H1 (cell line): Measurements from ENCODE around the gene TMEM209. TPM values are rescaled to one million over a fixed set of nuclear protein-coding genes. Genes with fewer than 3 reads are reported as not detected.

Experiments
- CTCF ChIA-PET: fragments of 300-600 bp; sonication (Branson Sonifier 250); formaldehyde crosslinking; loops from one replicate; lab custom pipeline; 2021; ENCODE audit not compliant: partially characterized antibody; lab: Charles Lee
- POLR2A ChIA-PET: fragments of 300-600 bp; sonication (Branson Sonifier 250); formaldehyde crosslinking; loops from one replicate; lab custom pipeline; 2021; ENCODE audit warnings: inconsistent platforms; ENCODE audit not compliant: partially characterized antibody; lab: Charles Lee
- DNase-seq, 2 experiments: peaks; one replicate each; pipeline versions ENCODE4 v3.0.0 to v3.0.0-alpha.2; 2010 to 2022; ENCODE audit warnings: low spot score in 2 of 2, low read depth in 1 of 2, mixed read lengths in 1 of 2
- FAIRE-seq: peaks from 2 replicates; lab custom pipeline; 2011; peaks lifted over from hg19 to GRCh38; lab: Jason Lieb, UNC
- H2AFZ ChIP-seq: 2 replicates; pipeline ENCODE4 v1.8.1; 2012; ENCODE audit warnings: low read length, inconsistent platforms
- H2AK5ac ChIP-seq: 2 replicates; pipeline ENCODE4 v1.6.1; 2013; ENCODE audit warnings: low read depth, low read length
- H2BK120ac ChIP-seq: replicated peaks from 2 replicates; pipeline ENCODE3; 2013; ENCODE audit warnings: low read depth, low read length, inconsistent platforms
- H2BK12ac ChIP-seq: 2 replicates; pipeline ENCODE4 v1.6.1; 2013; ENCODE audit warnings: low read depth, low read length
- H2BK15ac ChIP-seq: 2 replicates; pipeline ENCODE4 v1.6.1; 2013; ENCODE audit warnings: low read length
- H2BK20ac ChIP-seq: 2 replicates; pipeline ENCODE4 v1.6.1; 2013; ENCODE audit warnings: low read length
- H2BK5ac ChIP-seq: 2 replicates; pipeline ENCODE4 v1.6.1; 2013; ENCODE audit warnings: low read depth, low read length
- H3K14ac ChIP-seq: 2 replicates; pipeline ENCODE4 v1.6.1; 2013; ENCODE audit warnings: inconsistent platforms; ENCODE audit not compliant: insufficient read length
- H3K18ac ChIP-seq: 2 replicates; pipeline ENCODE4 v1.6.1; 2013; ENCODE audit warnings: low read length; ENCODE audit errors: extremely low read depth
- H3K23ac ChIP-seq: 2 replicates; pipeline ENCODE4 v1.6.1; 2013; ENCODE audit warnings: inconsistent platforms; ENCODE audit not compliant: insufficient read length
- H3K23me2 ChIP-seq: 2 replicates; pipeline ENCODE4 v1.6.1; 2013; ENCODE audit warnings: low read depth, low read length
- H3K27ac ChIP-seq: 2 replicates; pipeline ENCODE4 v1.6.1; 2011; ENCODE audit warnings: low read depth, low read length, inconsistent platforms
- H3K27me3 ChIP-seq, 4 experiments: replicated peaks in 1 of 4; 1 replicate in 1 of 4; 2 replicates in 3 of 4; pipeline versions ENCODE4 v1.6.1 to v1.8.1; 2011 to 2013; ENCODE audit warnings: low read length in 3 of 4, mild to moderate bottlenecking in 3 of 4, inconsistent platforms in 2 of 4, mixed read lengths in 2 of 4, moderate library complexity in 1 of 4; ENCODE audit not compliant: control insufficient read depth in 3 of 4, insufficient read depth in 3 of 4; ENCODE audit errors: extremely low read depth in 1 of 4
- H3K36me3 ChIP-seq, 4 experiments: 2 replicates each; pipeline versions ENCODE4 v1.6.1 to v1.8.1; 2011 to 2013; ENCODE audit warnings: mild to moderate bottlenecking in 4 of 4, low read length in 3 of 4, moderate library complexity in 2 of 4, control low read depth in 1 of 4, inconsistent platforms in 1 of 4; ENCODE audit not compliant: insufficient read depth in 4 of 4, control insufficient read depth in 2 of 4
- H3K4ac ChIP-seq: replicated peaks from 2 replicates; pipeline ENCODE3; 2013; ENCODE audit warnings: low read length, low read depth, mixed read lengths, inconsistent platforms; ENCODE audit not compliant: insufficient read length
- H3K4me1 ChIP-seq, 4 experiments: replicated peaks in 1 of 4; 1 replicate in 1 of 4; 2 replicates in 3 of 4; pipeline versions ENCODE4 v1.6.1 to v1.8.1; 2011 to 2013; ENCODE audit warnings: low read length in 3 of 4, inconsistent platforms in 2 of 4, mixed read lengths in 1 of 4; ENCODE audit not compliant: insufficient read depth in 4 of 4, control insufficient read depth in 3 of 4
- H3K4me2 ChIP-seq, 2 experiments: 2 replicates each; pipeline versions ENCODE4 v1.6.1 to v1.8.1; 2011 to 2013; ENCODE audit warnings: low read depth in 2 of 2, low read length in 2 of 2, control low read depth in 1 of 2, inconsistent platforms in 1 of 2, mild to moderate bottlenecking in 1 of 2; ENCODE audit not compliant: insufficient read depth in 1 of 2
- H3K4me3 ChIP-seq, 4 experiments: fragments of 200-600, 300-600 bp in 1 of 4; sonication (generic), shearing (Covaris generic), sonication (Bioruptor Twin) in 1 of 4; 2 replicates each; pipeline versions ENCODE4 v1.5.1 to v1.8.1; 2011 to 2016; ENCODE audit warnings: low read length in 4 of 4, low read depth in 3 of 4, control low read depth in 2 of 4, inconsistent platforms in 2 of 4, mild to moderate bottlenecking in 2 of 4, mixed read lengths in 1 of 4, moderate library complexity in 1 of 4; ENCODE audit not compliant: insufficient read depth in 2 of 4; ENCODE audit errors: extremely low read depth in 1 of 4
- H3K56ac ChIP-seq: replicated peaks from 2 replicates; pipeline ENCODE3; 2013; ENCODE audit warnings: low read depth, mild to moderate bottlenecking, mixed read lengths, low read length, inconsistent platforms; ENCODE audit not compliant: insufficient read length
- H3K79me1 ChIP-seq: 2 replicates; pipeline ENCODE4 v1.6.1; 2013; ENCODE audit warnings: low read depth, low read length, control low read depth
- H3K79me2 ChIP-seq, 2 experiments: 2 replicates each; pipeline versions ENCODE4 v1.6.1 to v1.8.1; 2012 to 2013; ENCODE audit warnings: low read length in 2 of 2, mild to moderate bottlenecking in 2 of 2, inconsistent platforms in 1 of 2; ENCODE audit not compliant: insufficient read depth in 2 of 2, control insufficient read depth in 1 of 2
- H3K9ac ChIP-seq, 4 experiments: replicated peaks in 1 of 4; 1 replicate in 1 of 4; 2 replicates in 3 of 4; pipeline versions ENCODE4 v1.6.1 to v1.8.1; 2011 to 2013; ENCODE audit warnings: low read depth in 3 of 4, low read length in 3 of 4, control low read depth in 2 of 4, mild to moderate bottlenecking in 2 of 4, moderate library complexity in 2 of 4, inconsistent platforms in 1 of 4; ENCODE audit errors: extremely low read depth in 1 of 4
- H3K9me3 ChIP-seq, 2 experiments: 2 replicates each; pipeline versions ENCODE4 v1.6.1 to v1.8.1; 2012 to 2013; ENCODE audit warnings: mild to moderate bottlenecking in 2 of 2, moderate library complexity in 2 of 2, control low read depth in 1 of 2, inconsistent platforms in 1 of 2, low read depth in 1 of 2, low read length in 1 of 2, mixed read lengths in 1 of 2; ENCODE audit not compliant: insufficient read depth in 2 of 2
- H4K20me1 ChIP-seq, 2 experiments: replicated peaks in 1 of 2; 2 replicates each; pipeline versions ENCODE3 to v1.8.1; 2011 to 2013; ENCODE audit warnings: inconsistent platforms in 2 of 2, low read length in 2 of 2, mild to moderate bottlenecking in 1 of 2; ENCODE audit not compliant: insufficient read depth in 2 of 2, control insufficient read depth in 1 of 2
- H4K5ac ChIP-seq: 2 replicates; pipeline ENCODE4 v1.6.1; 2013; ENCODE audit warnings: low read length, low read depth, mixed read lengths, inconsistent platforms; ENCODE audit not compliant: insufficient read length
- H4K8ac ChIP-seq: 2 replicates; pipeline ENCODE4 v1.8.0; 2013; ENCODE audit warnings: mild to moderate bottlenecking, moderate library complexity, low read length, inconsistent platforms; ENCODE audit not compliant: insufficient read depth; ENCODE audit errors: extremely low read depth
- H4K91ac ChIP-seq: replicated peaks from 2 replicates; pipeline ENCODE3; 2013; ENCODE audit warnings: low read length, mixed read lengths, inconsistent platforms; ENCODE audit not compliant: insufficient read length
- ASH2L ChIP-seq: fragments of 200-600, 300-600 bp; sonication (generic); IDR thresholded peaks from one replicate; pipeline ENCODE4 v1.7.1; 2017; ENCODE audit warnings: low read length
- BCL11A ChIP-seq, 2 experiments: IDR thresholded peaks; one replicate each; pipeline ENCODE4 v1.6.1; 2011; ENCODE audit warnings: low read depth in 2 of 2, low read length in 2 of 2, mild to moderate bottlenecking in 2 of 2
- CBX5 ChIP-seq: fragments of 300-800, 300-1000 bp; sonication (generic); IDR thresholded peaks from 2 replicates; pipeline ENCODE4 v1.7.1; 2016; ENCODE audit warnings: antibody characterized with exemption, low read length, low read depth
- HDAC2 ChIP-seq, 2 experiments: fragments of 300-600 bp in 1 of 2; sonication (generic) in 1 of 2; IDR thresholded peaks; 2 replicates each; pipeline ENCODE4 v1.6.1; 2011 to 2012; ENCODE audit warnings: low read depth in 2 of 2, low read length in 2 of 2, mild to moderate bottlenecking in 2 of 2, moderate library complexity in 2 of 2, borderline replicate concordance in 1 of 2, inconsistent platforms in 1 of 2
- TEAD4 ChIP-seq: IDR thresholded peaks from 2 replicates; pipeline ENCODE4 v1.6.1; 2012; ENCODE audit warnings: low read depth, low read length, inconsistent platforms, mixed read lengths
- YY1 ChIP-seq: IDR thresholded peaks from 2 replicates; pipeline ENCODE4 v1.6.1; 2011; ENCODE audit warnings: low read depth, mild to moderate bottlenecking, low read length
- WGBS, 2 experiments: shearing (Covaris generic) in 1 of 2; methylation state at CpG; one replicate each; pipeline versions ENCODE4 v1.1.6 to v1.1.7; 2013 to 2015; ENCODE audit warnings: low lambda C conversion rate in 2 of 2, mixed read lengths in 2 of 2, inconsistent platforms in 1 of 2, low coverage in 1 of 2, missing lambda C conversion rate in 1 of 2; ENCODE audit not compliant: insufficient replicate concordance in 2 of 2, insufficient coverage in 1 of 2, insufficient read length in 1 of 2; ENCODE audit errors: extremely low coverage in 1 of 2, missing lambda C conversion rate in 1 of 2; 5-methylcytosine and 5-hydroxymethylcytosine counted together
- polyA plus RNA-seq, 7 experiments: library from polyadenylated mRNA; depleted of rRNA in 3 of 7; stranded (reverse) in 5 of 7; unstranded in 2 of 7; fragments of >200 nt in 5 of 7; fragments of 200-250 nt in 2 of 7; gene quantifications; 1 replicate in 5 of 7; 2 replicates in 1 of 7; 4 replicates in 1 of 7; pipeline versions ENCODE4 v1.2.1 to v1.2.3, GENCODE V29; 2011 to 2013; ENCODE audit warnings: missing spikeins in 2 of 7, mixed read lengths in 2 of 7
- total RNA-seq: library from RNA; stranded (reverse); fragmentation: NEBNext Ultra II Directional; extraction: Animal tissue kit (Norgen Biotek cat#: 25700); gene quantifications from 2 replicates; pipeline ENCODE4 v1.2.1, GENCODE V29; 2021
- TF ChIP-seq, protein P1 (sequence below), 3 experiments: IDR thresholded peaks; 1 replicate in 2 of 3; 2 replicates in 1 of 3; pipeline versions ENCODE4 v1.5.1 to v1.6.1; 2011; ENCODE audit warnings: low read length in 3 of 3, mild to moderate bottlenecking in 3 of 3, inconsistent platforms in 2 of 3, low read depth in 1 of 3, moderate library complexity in 1 of 3; ENCODE audit not compliant: insufficient read depth in 1 of 3; ENCODE audit errors: control extremely low read depth in 1 of 3

The TMEM209 gene
- total and polyA plus RNA-seq, 2 of the 8 experiments (the other 6 are each of a cell fraction or from before 2014, with no cell fraction given) = 28.5 to 30.5 TPM

DNA sequence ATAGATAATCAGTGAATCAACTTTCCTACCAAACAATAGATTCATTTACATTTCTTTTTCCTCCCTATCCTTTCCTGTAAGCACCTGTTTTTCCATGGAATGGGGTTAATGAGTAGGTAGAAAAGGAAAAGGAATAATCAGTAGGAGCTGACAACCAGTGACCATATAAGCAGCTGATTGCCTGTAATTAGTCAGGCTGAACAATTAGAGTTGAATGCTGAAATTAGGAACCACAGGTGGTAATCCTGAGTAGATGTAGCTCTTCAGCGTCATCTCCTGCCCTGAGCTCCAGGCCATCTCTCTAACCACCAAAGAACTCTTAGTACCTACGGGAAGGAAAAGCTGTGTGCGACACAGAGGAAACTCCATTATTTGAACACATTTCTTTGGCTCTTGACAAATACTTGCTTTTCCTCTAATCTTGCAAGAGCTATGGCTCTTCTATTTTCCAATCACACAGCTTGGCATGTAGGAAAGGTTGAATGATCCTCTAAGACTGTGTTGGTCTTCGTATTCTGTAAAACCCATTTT lies 71.0 kb downstream of the TMEM209 start:
- no peak overlapping the region for H2BK20ac ChIP-seq
- H3K23me2 ChIP-seq = no peaks in the 10 kb centered on the region
- H3K79me2 ChIP-seq = no peaks in the 10 kb centered on the region
- no peak overlapping the region for H3K4me3 ChIP-seq
- H3K9me3 ChIP-seq = no peaks in the 10 kb centered on the region
- WGBS, 2 experiments = 85% methylated on average over 4 of the region's 4 CpGs; no CpG with 5 or more reads in 1 of the 2 experiments
- H4K91ac ChIP-seq = no peak overlapping the region
- no peak overlapping the region for H3K56ac ChIP-seq
- no peak overlapping the region for H2AK5ac ChIP-seq
- H3K36me3 ChIP-seq = peaks cover 0 to 8% (median 2%) of the 10 kb centered on the region in 4 experiments; a peak in 4 of 8 replicates
- no peak overlapping the region for H2BK120ac ChIP-seq
- no peak overlapping the region for H3K23ac ChIP-seq
- no peak overlapping the region for H2AFZ ChIP-seq
- no peak overlapping the region for H3K4ac ChIP-seq
- H4K5ac ChIP-seq = no peak overlapping the region
- H2BK5ac ChIP-seq = no peak overlapping the region
- POLR2A ChIA-PET = interaction anchor here (0.6 kb wide), 1 partner anchor 92 kb away, joined by 3 read pairs; no protein-coding TSS in a partner anchor
- H3K9ac ChIP-seq = no peak overlapping the region
- H3K79me1 ChIP-seq = no peaks in the 10 kb centered on the region
- H2BK12ac ChIP-seq = no peak overlapping the region
- TF ChIP-seq HDAC2 (IDR thresholded peaks at IDR 0.05; ENCODE audit: borderline replicate concordance in 1 of 2, low read depth in 2 of 2, low read length in 2 of 2) (no peak), YY1 (no peak), CBX5 (no peak), TEAD4 (no peak), ASH2L (no peak), BCL11A (IDR thresholded peaks at IDR 0.05; ENCODE audit: low read depth in 2 of 2, low read length in 2 of 2) (no peak)
- TF ChIP-seq, protein P1, sequence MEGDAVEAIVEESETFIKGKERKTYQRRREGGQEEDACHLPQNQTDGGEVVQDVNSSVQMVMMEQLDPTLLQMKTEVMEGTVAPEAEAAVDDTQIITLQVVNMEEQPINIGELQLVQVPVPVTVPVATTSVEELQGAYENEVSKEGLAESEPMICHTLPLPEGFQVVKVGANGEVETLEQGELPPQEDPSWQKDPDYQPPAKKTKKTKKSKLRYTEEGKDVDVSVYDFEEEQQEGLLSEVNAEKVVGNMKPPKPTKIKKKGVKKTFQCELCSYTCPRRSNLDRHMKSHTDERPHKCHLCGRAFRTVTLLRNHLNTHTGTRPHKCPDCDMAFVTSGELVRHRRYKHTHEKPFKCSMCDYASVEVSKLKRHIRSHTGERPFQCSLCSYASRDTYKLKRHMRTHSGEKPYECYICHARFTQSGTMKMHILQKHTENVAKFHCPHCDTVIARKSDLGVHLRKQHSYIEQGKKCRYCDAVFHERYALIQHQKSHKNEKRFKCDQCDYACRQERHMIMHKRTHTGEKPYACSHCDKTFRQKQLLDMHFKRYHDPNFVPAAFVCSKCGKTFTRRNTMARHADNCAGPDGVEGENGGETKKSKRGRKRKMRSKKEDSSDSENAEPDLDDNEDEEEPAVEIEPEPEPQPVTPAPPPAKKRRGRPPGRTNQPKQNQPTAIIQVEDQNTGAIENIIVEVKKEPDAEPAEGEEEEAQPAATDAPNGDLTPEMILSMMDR (IDR thresholded peaks at IDR 0.05; ENCODE audit: control extremely low read depth in 1 of 3, insufficient read depth in 1 of 3, low read depth in 1 of 3, low read length in 3 of 3) = no peak
- no peak overlapping the region for H3K4me2 ChIP-seq
- no peak overlapping the region for H3K14ac ChIP-seq
- no peak overlapping the region for H3K18ac ChIP-seq
- CTCF ChIA-PET = interaction anchor here (0.7 to 3.0 kb wide), 4 partner anchors 8 to 792 kb away, joined by 3 to 11 read pairs (median 3); no protein-coding TSS in a partner anchor
- H3K4me1 ChIP-seq = peaks cover 0 to 3% (median 0%) of the 10 kb centered on the region in 4 experiments; a peak in 1 of 7 replicates
- no peak for DNase-seq
- H3K27ac ChIP-seq = 0 out of 2 replicates have a peak overlapping the region, but pooled peaks have one; percentile 52
- no peak overlapping the region for H4K8ac ChIP-seq
- no peaks in the 10 kb centered on the region for H3K27me3 ChIP-seq
- FAIRE-seq = no peak
- peaks cover 0 to 1% of the 10 kb centered on the region in 2 experiments for H4K20me1 ChIP-seq
- no peak overlapping the region for H2BK15ac ChIP-seq
